MM.1S (cell line): ENCODE results near the gene CC2D1B.

Source experiments
- EZH2 ChIP-seq: fragments of 300-600 bp; sonication (generic); optimal IDR thresholded peaks from 2 replicates; pipeline ENCODE3; 2017; ENCODE audit warnings: low read depth, mild to moderate bottlenecking, antibody characterized with exemption, low read length, mixed read lengths
- EZH2phosphoT487 ChIP-seq: fragments of 300-600 bp; sonication (generic); IDR thresholded peaks from 2 replicates; pipeline ENCODE4 v1.6.1; 2018; ENCODE audit warnings: antibody characterized with exemption, low read length
- TF ChIP-seq, protein P1 (sequence below): fragments of 300-600 bp; sonication (generic); IDR thresholded peaks from 2 replicates; pipeline ENCODE4 v1.5.1; 2016; ENCODE audit warnings: antibody characterized with exemption, low read length, mixed read lengths

DNA sequence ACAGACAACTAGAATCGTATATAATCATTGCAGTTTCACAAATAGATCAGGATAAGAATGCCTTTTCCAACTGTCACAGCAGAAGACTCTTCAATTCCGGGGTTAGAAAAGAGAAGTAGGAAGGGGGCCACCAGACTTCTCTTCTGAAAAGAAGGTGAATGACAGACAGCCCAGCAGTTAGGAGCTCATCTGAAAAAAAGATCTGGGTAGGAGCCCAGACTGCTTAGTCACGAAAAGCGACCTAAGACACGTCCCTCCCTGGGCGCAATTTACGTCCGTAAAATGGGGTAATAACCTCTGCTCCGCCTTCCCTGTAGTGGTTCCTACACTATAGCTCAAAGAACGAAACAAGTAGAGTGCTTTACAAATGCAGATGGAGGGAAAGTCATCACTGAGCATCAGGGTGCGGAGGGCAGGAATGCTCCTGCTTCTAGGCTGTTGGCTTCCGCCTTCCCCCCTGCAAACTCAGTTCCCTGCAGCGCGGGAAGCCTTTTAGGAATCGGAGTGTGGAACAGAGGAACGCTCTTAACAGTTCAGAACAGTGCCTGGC is 37.6 kb upstream of the CC2D1B start:
- TF ChIP-seq, protein P1, sequence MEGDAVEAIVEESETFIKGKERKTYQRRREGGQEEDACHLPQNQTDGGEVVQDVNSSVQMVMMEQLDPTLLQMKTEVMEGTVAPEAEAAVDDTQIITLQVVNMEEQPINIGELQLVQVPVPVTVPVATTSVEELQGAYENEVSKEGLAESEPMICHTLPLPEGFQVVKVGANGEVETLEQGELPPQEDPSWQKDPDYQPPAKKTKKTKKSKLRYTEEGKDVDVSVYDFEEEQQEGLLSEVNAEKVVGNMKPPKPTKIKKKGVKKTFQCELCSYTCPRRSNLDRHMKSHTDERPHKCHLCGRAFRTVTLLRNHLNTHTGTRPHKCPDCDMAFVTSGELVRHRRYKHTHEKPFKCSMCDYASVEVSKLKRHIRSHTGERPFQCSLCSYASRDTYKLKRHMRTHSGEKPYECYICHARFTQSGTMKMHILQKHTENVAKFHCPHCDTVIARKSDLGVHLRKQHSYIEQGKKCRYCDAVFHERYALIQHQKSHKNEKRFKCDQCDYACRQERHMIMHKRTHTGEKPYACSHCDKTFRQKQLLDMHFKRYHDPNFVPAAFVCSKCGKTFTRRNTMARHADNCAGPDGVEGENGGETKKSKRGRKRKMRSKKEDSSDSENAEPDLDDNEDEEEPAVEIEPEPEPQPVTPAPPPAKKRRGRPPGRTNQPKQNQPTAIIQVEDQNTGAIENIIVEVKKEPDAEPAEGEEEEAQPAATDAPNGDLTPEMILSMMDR: no peak
- TF ChIP-seq EZH2phosphoT487 (no peak), EZH2 (no peak)
